GM12878 (cell line): Measurements from ENCODE around the gene MAPK8IP3. TPM values are rescaled to one million over a fixed set of nuclear protein-coding genes. Genes with fewer than 3 reads are reported as not detected.

ENCODE experiments used
- CBX5 ChIP-seq: sonication (generic); IDR thresholded peaks from 2 replicates; pipeline ENCODE4 v1.6.1; 2016; ENCODE audit warnings: low read depth, moderate library complexity, mild to moderate bottlenecking, inconsistent platforms
- ZNF622 ChIP-seq: fragments of 450-650 bp; IDR thresholded peaks from 2 replicates; pipeline ENCODE4 v1.6.1; 2017; ENCODE audit warnings: mild to moderate bottlenecking, inconsistent platforms
- polyA plus RNA-seq, 11 experiments: library from polyadenylated mRNA; depleted of rRNA in 4 of 11; unstranded in 6 of 11; stranded (reverse) in 5 of 11; fragments of >200 nt; fragmentation: Nextera tagmentation in 4 of 11; fragmentation: Illumina TruSeq in 1 of 11; extraction: Ambion mirVana in 4 of 11; extraction: Trizol in 1 of 11; gene quantifications; 1 replicate in 1 of 11; 2 replicates in 10 of 11; pipeline versions ENCODE4 v1.2.1 to v1.2.3, GENCODE V29; 2011 to 2016; ENCODE audit warnings: inconsistent platforms in 2 of 11, missing spikeins in 2 of 11, low read depth in 1 of 11
- total RNA-seq, 4 experiments: library from RNA; depleted of rRNA in 3 of 4; stranded (reverse); fragments of >200 nt in 3 of 4; fragmentation: Illumina TruSeq in 1 of 4; extraction: Trizol in 1 of 4; gene quantifications; 2 replicates each; pipeline versions ENCODE4 v1.2.1 to v1.2.3, GENCODE V29; 2013 to 2021
- TF ChIP-seq, protein P1 (sequence below): IDR thresholded peaks from 2 replicates; pipeline ENCODE4 v1.6.1; 2012; ENCODE audit warnings: low read length, inconsistent platforms
- TF ChIP-seq, protein P2 (sequence below): fragments of 450-650 bp; IDR thresholded peaks from 2 replicates; pipeline ENCODE4 v1.6.1; 2016; ENCODE audit warnings: mild to moderate bottlenecking, moderate library complexity, borderline replicate concordance
- TF ChIP-seq, protein P3 (sequence below): fragments of 450-650 bp; IDR thresholded peaks from 2 replicates; pipeline ENCODE4 v1.6.1; 2017; ENCODE audit warnings: mild to moderate bottlenecking, moderate library complexity
- TF ChIP-seq, protein P4 (sequence below): IDR thresholded peaks from 2 replicates; pipeline ENCODE4 v1.6.1; 2011; ENCODE audit warnings: low read depth, mild to moderate bottlenecking, low read length, moderate library complexity, borderline replicate concordance; ENCODE audit errors: extremely low read depth

The MAPK8IP3 gene
- total and polyA plus RNA-seq, 10 of the 15 experiments (the other 5 are each of a cell fraction or from before 2014, with no cell fraction given), result 0.06 to 67.9 (median 18.2) TPM

DNA sequence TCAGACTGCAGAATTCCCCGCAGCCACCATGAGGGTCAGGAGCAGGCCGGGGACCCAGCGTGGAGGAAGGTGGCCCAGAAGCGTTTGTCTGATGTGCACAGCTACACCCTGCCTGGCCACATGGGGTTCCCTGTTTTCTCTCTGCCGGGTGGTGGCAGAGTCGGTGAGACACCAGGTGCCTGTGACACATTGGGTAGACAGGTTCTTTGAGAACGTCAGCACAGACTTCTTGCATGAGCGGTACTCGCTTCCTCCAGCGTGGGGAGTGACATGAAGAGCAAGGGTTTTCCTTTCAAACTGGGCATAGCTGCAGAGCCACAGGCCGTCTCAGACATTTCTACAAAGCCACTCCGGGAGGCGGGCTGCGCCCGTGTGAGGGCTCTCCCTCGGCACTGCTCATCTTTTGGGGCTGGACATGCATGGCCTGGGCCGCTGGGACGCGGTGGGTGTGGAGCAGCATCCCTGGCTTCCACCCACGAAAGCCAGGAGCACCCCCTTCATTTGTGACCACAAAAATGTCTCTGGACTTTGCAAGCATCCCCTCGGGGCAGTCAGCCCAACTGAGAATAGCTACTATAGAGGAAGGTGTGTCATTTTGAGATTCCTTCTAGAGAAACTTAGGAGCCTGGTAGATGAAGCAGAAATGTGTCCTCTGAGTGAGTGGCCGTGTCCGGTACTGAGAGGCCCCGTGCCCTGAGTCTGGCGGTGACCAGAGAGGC is 39.3 kb downstream of the MAPK8IP3 start (continued):
- TF ChIP-seq, protein P1, sequence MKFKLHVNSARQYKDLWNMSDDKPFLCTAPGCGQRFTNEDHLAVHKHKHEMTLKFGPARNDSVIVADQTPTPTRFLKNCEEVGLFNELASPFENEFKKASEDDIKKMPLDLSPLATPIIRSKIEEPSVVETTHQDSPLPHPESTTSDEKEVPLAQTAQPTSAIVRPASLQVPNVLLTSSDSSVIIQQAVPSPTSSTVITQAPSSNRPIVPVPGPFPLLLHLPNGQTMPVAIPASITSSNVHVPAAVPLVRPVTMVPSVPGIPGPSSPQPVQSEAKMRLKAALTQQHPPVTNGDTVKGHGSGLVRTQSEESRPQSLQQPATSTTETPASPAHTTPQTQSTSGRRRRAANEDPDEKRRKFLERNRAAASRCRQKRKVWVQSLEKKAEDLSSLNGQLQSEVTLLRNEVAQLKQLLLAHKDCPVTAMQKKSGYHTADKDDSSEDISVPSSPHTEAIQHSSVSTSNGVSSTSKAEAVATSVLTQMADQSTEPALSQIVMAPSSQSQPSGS, result no peak
- TF ChIP-seq ZNF622, result no peak
- TF ChIP-seq CBX5, result no peak
- TF ChIP-seq, protein P2, sequence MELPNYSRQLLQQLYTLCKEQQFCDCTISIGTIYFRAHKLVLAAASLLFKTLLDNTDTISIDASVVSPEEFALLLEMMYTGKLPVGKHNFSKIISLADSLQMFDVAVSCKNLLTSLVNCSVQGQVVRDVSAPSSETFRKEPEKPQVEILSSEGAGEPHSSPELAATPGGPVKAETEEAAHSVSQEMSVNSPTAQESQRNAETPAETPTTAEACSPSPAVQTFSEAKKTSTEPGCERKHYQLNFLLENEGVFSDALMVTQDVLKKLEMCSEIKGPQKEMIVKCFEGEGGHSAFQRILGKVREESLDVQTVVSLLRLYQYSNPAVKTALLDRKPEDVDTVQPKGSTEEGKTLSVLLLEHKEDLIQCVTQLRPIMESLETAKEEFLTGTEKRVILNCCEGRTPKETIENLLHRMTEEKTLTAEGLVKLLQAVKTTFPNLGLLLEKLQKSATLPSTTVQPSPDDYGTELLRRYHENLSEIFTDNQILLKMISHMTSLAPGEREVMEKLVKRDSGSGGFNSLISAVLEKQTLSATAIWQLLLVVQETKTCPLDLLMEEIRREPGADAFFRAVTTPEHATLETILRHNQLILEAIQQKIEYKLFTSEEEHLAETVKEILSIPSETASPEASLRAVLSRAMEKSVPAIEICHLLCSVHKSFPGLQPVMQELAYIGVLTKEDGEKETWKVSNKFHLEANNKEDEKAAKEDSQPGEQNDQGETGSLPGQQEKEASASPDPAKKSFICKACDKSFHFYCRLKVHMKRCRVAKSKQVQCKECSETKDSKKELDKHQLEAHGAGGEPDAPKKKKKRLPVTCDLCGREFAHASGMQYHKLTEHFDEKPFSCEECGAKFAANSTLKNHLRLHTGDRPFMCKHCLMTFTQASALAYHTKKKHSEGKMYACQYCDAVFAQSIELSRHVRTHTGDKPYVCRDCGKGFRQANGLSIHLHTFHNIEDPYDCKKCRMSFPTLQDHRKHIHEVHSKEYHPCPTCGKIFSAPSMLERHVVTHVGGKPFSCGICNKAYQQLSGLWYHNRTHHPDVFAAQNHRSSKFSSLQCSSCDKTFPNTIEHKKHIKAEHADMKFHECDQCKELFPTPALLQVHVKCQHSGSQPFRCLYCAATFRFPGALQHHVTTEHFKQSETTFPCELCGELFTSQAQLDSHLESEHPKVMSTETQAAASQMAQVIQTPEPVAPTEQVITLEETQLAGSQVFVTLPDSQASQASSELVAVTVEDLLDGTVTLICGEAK, result no peak
- TF ChIP-seq, protein P3, sequence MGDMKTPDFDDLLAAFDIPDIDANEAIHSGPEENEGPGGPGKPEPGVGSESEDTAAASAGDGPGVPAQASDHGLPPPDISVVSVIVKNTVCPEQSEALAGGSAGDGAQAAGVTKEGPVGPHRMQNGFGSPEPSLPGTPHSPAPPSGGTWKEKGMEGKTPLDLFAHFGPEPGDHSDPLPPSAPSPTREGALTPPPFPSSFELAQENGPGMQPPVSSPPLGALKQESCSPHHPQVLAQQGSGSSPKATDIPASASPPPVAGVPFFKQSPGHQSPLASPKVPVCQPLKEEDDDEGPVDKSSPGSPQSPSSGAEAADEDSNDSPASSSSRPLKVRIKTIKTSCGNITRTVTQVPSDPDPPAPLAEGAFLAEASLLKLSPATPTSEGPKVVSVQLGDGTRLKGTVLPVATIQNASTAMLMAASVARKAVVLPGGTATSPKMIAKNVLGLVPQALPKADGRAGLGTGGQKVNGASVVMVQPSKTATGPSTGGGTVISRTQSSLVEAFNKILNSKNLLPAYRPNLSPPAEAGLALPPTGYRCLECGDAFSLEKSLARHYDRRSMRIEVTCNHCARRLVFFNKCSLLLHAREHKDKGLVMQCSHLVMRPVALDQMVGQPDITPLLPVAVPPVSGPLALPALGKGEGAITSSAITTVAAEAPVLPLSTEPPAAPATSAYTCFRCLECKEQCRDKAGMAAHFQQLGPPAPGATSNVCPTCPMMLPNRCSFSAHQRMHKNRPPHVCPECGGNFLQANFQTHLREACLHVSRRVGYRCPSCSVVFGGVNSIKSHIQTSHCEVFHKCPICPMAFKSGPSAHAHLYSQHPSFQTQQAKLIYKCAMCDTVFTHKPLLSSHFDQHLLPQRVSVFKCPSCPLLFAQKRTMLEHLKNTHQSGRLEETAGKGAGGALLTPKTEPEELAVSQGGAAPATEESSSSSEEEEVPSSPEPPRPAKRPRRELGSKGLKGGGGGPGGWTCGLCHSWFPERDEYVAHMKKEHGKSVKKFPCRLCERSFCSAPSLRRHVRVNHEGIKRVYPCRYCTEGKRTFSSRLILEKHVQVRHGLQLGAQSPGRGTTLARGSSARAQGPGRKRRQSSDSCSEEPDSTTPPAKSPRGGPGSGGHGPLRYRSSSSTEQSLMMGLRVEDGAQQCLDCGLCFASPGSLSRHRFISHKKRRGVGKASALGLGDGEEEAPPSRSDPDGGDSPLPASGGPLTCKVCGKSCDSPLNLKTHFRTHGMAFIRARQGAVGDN, result no peak
- TF ChIP-seq, protein P4, sequence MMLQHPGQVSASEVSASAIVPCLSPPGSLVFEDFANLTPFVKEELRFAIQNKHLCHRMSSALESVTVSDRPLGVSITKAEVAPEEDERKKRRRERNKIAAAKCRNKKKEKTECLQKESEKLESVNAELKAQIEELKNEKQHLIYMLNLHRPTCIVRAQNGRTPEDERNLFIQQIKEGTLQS, result no peak
- TF ChIP-seq, all 136 proteins: peak for 0
